Right renal cortex interstitium (tissue), 3 donors: ENCODE measurements around the gene NKPD1. TPM values are rescaled to one million over a fixed set of nuclear protein-coding genes. Genes with fewer than 3 reads are reported as not detected.

Experiments
- DNase-seq, 3 donors: peaks; one replicate each; pipeline ENCODE4 v3.0.0-alpha.2; 2013; ENCODE audit warnings: low read depth in 3 of 3, low spot score in 2 of 3
- polyA plus RNA-seq, 3 donors: library from polyadenylated mRNA; unstranded; fragments of 120-200 nt; gene quantifications; one replicate each; pipeline ENCODE4 v1.2.1, GENCODE V29; 2013; ENCODE audit not compliant: insufficient read length in 3 of 3

The NKPD1 gene
- polyA plus RNA-seq, 3 donors, result 0.11 TPM

DNA sequence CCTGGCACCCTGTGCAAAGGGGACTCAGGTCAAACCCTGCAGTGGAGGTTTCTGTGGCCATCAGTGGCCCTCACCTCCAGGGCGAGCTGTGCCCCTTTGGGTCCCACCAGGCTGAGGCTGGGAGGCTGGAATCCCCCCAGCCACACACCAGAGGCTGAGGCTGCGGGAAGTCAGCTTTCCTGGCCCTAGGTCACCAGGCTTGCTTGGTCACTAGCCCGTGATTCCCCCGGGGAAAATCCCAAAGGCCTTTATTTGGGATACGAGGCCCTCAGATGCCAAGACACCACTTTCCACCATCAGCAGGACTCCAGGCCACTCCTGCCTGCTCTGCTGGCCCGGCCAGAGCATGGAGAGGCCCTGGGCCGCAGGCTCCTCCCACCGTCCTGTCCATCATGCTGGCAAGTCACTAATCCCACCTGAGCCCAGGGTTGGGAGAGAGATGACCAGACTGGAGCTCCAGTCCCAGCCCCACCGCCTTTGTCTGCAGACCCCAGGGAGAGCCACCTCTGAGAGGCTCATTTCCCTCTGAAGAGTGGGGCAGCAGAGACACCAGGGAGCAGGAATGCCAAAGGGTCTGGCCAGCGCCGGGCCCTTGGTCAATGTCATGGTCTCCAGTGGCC is 4.7 kb downstream of the NKPD1 start:
- no peak for DNase-seq

DNA sequence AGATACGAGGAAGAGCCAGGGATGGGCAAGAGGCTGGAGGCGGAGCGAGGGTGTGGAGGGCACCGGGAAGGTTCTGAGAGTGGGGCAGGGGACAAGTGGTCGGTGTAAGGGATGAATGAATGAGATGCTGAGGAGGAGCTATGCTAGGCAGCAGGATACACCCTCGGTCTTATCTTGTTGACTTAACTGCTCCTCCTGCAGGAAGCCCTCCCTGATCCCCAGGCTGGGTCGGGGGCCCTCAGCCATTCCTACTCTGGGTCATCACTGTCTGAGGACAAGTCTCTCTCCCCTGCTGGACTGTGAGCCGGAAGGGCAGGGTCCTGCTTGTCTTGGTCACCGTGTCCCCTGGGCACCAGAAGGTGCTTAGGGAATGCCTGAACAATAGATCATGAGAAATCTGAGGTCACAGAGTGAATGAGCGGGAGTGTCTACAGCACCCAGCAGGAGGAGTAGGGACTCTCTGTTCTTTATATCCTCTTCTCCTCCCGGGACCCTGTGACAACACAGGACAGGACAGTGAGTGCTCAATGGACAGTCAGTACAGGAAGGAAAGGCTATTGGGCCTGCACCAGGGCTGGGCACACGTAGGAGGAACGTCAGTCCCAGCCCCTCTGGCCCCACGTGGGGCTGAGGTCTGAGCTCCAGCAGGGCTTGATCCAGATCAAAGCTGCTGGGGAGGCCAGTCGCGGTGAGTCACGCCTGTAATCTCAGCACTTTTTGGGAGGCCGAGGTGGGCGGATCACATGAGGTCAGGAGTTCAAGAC is 6.5 kb downstream of the NKPD1 start:
- no peak for DNase-seq

DNA sequence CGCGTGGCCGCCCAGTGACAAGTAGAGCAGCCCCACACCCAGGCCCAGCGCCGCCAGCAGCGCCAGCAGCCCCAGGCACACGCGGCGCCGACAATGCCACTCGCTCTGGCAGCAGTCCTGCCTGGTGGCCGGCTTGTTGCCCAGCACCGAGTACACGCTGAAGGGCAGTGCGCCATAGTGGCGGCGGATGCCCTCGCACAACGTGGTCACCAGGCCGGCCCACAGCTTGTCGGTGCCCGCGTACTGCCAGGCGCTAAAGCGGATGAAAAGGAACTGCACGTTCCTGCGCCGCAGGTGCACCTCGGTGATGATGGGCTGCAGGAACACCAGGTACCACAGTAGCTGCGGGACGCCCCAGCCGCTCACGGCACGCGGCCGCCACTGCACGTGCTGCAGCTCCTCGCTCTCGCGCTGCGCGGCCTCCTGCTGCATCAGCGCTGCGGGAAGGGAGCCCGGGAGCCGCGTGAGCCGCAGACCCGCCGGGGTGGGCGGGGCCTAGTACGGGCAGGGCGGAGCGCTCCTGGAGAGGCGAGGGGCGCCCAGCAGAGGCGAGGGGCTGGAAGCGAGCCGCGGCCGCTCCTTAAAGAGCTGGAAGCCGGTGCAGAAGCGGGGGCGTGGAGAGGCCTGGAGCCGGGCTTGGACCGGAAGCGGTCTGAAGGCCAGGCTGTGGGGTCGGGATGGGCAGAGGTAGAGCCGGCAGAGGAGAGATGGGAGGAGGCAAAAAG is 7.3 kb downstream of the NKPD1 start:
- DNase-seq, result no peak

DNA sequence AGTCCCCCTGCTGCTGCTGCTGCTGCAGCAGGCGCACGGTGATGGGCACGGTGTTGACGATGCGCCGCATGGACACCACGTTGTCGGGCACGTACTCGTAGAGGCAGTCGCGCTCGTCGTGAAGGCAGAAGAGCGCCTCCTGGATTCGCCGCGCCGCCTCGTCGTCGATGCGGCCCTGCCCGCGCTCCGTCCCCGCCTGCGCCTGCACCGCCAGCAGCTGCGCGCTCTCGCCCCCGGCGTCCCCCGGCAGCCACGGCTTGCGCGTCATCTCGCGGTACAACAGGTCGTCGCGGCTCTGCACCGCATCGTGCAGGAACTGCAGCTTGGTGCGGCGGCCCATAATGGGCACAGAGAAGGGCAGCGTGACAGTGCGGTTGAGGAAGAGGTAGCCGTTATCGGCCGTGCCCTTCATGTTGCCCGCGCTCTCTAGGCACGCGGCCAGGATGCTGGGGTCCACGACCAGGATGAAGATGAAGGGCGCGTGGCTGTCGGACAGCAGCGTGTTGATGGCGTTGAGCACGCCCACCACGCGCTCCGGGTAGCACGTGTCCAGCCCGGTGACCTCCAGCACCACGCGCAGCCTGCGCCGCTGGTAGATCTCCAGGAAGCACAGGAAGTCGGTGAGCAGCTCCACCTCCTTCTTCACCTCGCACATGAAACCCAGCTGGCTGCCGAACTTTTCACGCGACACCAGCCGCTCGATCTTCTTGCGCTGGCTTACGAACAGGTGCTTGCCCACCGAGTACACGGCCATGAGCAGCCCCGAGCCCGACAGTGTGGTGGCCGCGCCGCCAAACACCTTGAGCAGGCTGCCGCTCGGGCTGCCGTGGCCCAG is 8.1 kb downstream of the NKPD1 start:
- no peak for DNase-seq

DNA sequence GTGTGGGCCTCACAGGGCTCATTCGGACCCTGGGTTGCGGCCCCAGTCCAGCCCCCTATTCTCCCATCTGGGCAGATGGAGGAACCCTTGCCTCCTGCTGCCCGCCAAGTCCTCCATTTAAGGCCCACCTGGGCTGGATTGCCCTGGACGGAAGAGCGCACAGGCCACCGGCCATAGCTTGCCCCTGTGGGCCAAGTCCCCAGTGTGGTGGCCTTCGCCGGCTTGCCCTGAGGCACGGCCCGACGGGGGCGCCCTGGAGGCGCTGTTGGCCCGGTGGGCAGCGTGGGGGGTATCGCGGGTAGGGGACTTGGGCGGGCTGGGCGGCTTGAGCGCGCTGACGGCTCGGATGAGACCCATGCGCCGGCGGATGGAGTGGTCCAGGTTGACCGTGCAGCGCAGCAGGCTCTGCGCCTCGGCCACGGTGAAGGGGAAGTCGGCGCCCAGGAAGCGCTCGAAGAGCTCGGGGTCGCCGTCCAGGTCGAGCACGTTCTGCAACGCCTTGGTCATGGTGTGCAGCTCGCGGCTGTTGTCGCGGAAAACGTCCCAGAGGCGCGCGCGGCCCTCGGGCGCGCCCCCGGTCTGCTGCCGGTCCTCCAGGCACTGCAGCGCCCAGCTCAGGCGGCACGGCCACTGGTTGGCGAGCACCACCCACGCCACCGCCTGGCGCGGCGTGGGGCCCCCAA is 8.8 kb downstream of the NKPD1 start:
- no peak for DNase-seq

DNA sequence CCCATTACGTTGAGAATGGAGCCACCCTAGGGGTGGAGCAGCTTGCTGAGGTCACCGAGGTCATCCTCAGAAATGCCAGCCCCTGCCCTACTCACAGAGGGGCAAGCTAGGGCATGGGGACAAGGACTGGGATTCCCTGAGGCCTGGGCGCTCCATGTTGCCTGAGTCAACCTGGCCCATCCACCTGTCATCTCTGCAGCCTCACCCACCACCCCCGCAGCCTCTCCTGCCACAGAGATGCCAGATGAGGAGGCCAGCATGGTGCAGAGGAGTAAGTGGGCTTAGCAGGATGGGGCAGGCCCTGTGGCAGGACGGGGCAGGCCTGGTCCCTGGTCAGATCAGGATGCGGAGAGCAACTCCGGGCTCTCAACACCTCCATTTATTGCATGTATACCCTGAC is 9.5 kb downstream of the NKPD1 start:
- no peak for DNase-seq

DNA sequence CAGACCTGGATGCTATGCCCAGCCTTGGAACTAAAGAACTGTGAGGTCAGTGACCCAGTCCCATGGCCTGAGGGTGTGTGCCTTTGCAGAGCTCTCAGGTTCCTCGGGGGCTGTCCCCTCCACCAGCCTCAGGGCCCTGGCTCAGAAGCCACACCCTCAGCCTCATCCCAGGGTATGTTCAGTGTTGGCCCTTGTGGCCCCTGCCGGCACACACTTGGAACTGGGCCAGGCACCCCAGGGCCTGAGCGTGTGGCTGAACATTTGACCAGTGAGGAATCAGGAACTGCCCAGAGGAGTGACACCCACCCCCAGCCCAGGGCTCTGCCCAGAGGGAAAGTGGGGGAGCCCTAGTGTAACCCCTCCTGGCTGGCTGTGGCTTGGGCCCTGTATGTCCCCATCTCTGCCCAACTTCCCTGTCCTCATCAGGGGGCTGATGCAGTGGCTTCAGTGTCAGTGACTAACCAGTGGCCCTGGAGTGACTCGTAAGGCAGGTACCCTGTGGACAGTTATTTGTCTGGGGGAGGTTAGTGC is 10.0 kb downstream of the NKPD1 start:
- DNase-seq, result no peak

DNA sequence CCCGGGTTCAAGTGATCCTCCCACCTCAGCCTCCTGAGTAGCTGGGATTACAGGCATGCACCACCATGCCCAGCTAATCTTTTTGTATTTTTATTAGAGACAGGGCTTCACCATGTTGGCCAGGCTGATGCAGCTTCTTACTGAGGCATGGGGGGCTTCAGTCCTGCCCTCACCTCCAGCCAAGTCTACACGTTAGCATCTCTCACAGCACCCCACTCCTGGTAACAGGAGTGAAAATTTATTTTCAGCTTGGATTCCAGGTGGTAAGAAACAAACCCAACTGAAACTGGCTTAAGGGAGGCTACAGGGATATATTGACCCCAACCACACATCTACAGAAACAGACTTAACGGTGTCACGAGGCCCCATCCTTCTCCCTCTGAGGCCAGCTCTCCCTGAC is 10.6 kb downstream of the NKPD1 start:
- no peak for DNase-seq

DNA sequence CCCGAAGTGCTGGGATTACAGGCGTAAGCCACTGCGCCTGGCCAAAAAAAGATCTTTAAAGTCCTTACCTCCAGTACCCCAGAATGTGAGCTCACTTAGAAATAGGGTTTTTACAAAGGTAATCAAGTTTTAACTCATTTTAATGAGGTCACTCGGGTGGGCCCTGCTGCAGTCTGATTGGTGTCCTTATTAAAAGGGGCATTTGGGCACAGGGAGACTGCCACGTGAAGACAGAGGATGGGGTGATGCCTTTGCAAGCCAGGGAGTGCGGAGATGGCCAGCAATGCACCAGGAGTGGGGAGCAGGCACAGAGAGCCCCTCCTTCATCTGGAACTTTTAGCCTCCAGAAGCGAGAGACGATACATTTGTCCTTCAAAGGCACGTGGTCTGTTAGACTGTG is 11.7 kb downstream of the NKPD1 start:
- DNase-seq, result no peak

DNA sequence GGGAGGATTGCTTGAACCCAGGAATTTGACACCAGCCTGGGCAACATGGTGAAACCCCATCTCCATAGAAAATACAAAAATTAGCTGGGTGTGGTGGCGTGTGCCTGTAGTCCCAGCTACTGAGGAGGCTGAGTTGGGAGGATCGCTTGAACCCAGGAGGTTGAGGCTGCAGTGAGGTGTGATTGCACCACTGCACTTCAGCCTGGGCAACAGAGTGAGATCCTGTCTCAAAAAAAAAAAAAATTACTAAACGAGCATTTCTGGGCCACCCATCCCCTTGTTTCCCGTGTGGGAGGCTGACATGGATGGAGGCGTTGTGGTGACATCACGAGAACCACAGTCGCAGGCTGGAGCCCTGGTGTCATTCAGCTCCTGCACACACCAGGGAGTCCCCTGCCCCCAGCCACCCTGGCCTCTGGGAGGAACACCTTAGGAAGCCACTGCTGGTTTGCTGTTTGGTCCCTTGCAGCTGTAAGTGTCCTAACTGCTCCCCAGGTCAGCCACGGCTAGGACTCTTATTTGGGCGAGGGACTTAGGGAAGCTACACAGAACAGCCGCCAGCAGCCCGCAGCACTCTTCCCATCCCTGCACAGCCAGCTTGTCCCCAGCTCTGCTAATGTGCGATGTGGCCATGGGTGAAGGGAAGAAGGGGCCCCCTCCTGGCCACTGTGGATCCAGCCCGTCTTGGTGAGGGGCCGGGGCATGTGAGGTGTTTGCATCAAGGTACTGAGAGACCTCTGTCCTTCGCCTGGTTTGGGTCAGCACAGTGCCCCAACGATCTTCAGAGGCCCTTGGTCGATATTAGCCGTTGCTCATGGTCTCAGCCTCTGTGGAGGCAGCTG is 12.7 kb downstream of the NKPD1 start:
- DNase-seq, result no peak

DNA sequence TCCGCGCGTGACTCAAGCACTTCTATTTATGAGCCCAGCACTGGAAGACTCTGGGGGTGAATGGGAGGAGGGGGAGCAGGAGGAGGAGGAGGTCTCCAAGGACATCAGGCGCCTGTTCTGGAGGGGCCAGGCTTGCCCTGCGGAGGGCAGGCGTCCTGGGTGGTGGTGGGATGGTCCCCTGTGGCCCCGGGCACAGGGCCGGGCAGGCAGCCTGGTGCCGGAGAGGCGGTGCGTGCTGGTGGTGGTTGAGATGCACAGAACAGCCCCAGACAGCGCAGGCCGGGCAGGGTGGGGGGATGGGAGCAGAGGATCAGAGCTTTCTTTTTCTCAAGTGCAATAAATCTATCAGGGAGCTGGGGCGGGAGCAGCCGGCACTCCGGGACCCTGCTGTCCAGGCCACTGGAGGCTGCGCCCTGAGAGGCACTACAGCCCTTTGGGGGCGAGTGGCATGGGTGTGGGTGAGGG is 14.0 kb downstream of the NKPD1 start:
- DNase-seq, result no peak

DNA sequence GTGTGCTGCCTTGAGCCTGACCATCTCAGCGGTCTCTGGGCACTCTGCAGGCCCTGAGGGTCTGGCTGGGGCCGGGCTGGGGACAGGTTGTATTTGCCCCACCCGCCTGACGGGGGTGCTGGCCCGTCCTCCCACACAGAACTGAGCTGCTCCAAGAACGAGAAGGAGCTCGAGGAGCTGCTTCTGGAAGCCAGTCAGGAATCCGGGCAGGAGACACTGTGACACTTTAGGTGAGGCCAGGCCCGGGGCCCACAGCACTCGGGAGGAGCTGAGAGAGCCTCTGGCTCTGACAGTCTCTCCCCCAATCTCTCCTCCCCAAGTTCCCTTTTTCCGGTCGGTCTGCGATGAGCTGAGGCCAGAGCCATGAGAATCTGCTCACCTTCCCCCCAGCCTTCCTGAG is 14.5 kb downstream of the NKPD1 start:
- no peak for DNase-seq

DNA sequence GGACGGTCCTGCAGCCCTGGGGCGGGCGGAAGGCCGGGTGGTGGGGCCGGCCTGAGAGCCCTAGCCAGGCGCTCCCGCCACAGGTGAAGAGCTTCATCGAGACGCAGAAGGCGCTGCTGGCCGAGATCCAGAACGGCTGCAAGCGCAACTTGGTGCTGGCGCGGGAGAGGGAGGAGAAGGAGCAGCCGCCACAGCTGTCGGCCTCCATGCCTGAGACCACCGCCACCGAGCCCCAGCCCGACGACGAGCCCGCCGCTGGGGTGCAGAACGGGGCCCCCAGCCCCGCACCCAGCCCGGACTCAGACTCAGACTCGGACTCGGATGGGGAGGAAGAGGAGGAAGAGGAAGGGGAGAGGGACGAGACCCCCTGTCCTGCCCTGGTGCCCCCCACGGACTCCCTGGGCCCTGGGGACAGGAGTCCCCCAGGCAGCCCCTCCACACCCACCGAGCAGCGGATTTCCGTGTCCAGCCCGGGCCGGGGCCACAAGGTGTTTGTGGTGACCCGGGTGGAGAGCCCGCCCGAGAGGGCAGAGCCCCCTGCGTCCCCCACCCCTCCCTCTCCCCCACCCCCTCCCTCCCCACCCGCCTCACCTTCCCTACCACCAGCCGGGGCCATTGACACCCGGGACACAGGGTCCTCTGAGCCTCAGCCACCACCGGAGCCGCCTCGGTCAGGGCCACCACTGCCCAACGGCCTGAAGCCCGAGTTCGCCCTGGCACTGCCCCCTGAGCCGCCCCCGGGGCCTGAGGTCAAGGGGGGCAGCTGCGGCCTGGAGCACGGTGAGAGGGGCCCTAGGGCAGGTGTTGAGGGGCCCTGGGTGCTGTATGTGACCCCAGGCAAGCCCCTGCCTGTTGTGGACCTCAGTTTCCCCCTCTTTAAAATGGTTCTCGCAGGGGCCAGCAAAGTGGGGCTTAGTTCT is 15.3 kb downstream of the NKPD1 start:
- no peak for DNase-seq

DNA sequence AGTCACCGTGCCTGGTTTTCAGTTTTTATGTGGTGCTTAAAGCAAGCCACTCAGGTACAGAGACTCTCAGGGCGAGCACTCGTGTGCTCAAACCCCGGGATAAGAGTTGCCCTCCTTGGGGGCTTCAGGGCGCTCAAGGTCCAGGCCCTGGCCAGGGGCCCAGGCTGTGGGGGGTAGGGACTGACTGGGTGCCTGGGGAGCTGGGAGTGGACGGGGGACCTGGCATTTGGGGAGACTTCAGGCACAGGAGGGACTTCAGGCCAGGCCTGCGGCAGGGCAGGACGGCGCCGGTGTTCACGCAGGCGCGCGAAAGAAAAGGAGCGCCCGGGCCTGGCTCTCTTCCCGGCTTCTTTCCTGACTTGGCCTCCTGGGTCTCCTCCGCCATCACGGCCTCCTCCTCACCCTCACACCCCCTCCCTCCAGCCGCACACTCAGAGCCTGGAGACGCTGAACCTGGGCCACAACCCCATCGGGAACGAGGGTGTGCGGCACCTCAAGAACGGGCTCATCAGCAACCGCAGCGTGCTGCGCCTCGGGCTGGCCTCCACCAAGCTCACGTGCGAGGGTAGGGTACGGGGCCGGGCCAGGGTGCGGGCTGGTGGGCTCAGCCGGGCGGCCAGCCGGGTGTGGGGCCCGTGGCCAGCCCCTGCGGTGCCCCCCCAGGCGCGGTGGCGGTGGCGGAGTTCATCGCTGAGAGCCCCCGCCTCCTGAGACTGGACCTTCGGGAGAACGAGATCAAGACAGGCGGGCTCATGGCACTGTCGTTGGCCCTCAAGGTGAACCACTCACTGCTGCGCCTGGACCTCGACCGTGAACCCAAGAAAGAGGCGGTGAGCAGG is 16.1 kb downstream of the NKPD1 start:
- no peak for DNase-seq

DNA sequence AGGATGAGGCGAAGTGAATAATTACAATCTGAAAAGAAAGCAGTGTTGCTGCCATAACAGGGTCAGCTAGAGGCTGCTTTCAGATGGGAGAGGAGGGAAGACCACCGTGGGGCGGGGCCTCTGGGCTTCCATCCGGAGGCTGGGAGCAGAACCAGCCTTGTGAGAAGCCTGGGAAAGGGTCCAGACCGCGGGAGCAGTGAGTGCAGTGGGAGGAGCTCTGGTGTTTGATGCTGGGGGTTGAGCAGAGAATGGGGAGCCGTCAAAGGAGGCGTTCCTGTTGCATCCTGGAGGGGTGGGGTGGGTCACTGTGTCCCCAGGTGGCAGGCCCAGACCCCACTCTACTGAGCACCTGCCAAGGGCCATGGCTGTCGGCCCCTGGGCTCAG is 18.1 kb downstream of the NKPD1 start:
- no peak for DNase-seq

DNA sequence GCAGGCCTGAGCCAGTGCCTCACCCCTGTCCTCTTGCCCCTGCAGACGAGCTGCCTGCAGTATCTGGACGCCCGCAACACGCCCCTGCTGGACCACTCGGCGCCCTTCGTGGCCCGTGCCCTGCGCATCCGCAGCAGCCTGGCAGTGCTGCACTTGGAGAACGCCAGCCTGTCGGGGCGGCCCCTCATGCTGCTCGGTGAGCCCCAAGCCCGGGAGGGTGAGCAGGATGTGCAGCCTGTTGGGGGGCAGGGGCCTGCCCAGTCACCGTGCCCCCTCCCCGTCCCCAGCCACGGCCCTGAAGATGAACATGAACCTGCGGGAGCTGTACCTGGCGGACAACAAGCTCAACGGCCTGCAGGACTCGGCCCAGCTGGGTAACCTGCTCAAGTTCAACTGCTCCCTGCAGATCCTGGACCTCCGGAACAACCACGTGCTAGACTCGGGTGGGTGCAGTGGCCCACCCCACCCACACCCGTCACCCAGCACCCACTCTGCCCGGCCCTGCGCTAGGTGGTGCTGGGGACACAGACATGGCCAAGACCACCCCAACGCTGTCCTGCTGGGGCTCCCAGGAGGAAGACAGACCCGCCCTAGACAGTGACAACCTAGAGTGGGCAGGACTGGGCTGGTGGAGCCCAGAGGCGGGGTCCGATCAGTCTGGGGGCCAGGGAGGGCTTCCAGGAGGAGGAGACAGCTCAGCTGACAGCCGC is 18.6 kb downstream of the NKPD1 start:
- DNase-seq, result no peak
